ENCODE measurements around the gene SETD9. TPM values are rescaled to one million over a fixed set of nuclear protein-coding genes. Genes with fewer than 3 reads are reported as not detected.

SETD9 gene
- total and polyA plus RNA-seq, 12 donors, result 6.8 to 26.2 (median 16.1) TPM

- no peak for ATAC-seq
- H3K36me3 ChIP-seq, result peaks cover 0 to 23% (median 0%) of the 10 kb centered on the region in 9 donors
- H3K4me3 ChIP-seq, result no peak overlapping the region
- H3K4me1 ChIP-seq, result peaks cover 0 to 27% (median 11%) of the 10 kb centered on the region in 9 donors
- TF ChIP-seq CTCF (IDR thresholded peaks at IDR 0.05), result no peak
- H3K27me3 ChIP-seq, result no peaks in the 10 kb centered on the region
- WGBS, 2 donors, result 91 to 96% methylated on average over 2 of the region's 2 CpGs
- intact Hi-C loops (cut with DNase I), result loop anchor here in 2 of 10 donors (5.0 kb wide), 2 partner anchors 33 to 38 kb away; partner anchors contain the start of gene MIER3 (in 1 of the 2)
- no peak for DNase-seq
- no peak overlapping the region for H3K27ac ChIP-seq
- H3K9me3 ChIP-seq, result no peaks in the 10 kb centered on the region
These were observed 5.3 kb downstream of the SETD9 start for GRCh38 chr5:56914678-56915077.

- 40 to 74% methylated on average over 2 of the region's 2 CpGs for WGBS, 2 donors
- no peak for TF ChIP-seq CTCF (IDR thresholded peaks at IDR 0.05)
- Histone ChIP-seq H3K27ac (peak overlapping the region in 9 of 10 donors; percentile 7 to 77 (median 59)), H3K4me3 (no peak overlapping the region), H3K27me3 (no peaks in the 10 kb centered on the region), H3K4me1 (peaks cover 0 to 15% (median 6%) of the 10 kb centered on the region in 9 donors), H3K9me3 (no peaks in the 10 kb centered on the region), H3K36me3 (peaks cover 0 to 51% (median 2%) of the 10 kb centered on the region in 9 donors)
- intact Hi-C loops (cut with DNase I), result no loop called here
- ATAC-seq (peak; percentile 86 to 100 (median 97)), DNase-seq (peak; percentile 19 to 56)
These were observed 8.1 kb downstream of the SETD9 start for GRCh38 chr5:56917534-56917933.

- Histone ChIP-seq H3K36me3 (peaks cover 0 to 56% (median 7%) of the 10 kb centered on the region in 9 donors), H3K27ac (peak overlapping the region in 8 of 10 donors; percentile 17 to 77 (median 62)), H3K27me3 (no peaks in the 10 kb centered on the region), H3K4me3 (no peak overlapping the region), H3K9me3 (no peaks in the 10 kb centered on the region), H3K4me1 (peaks cover 0 to 15% (median 6%) of the 10 kb centered on the region in 9 donors)
- peak in 7 of 8 donors; percentile 16 to 56 (median 41) for ATAC-seq
- 66 to 74% methylated on average over 2 of the region's 2 CpGs for WGBS, 2 donors
- no peak for TF ChIP-seq CTCF (IDR thresholded peaks at IDR 0.05)
- intact Hi-C loops (cut with DNase I), result no loop called here
- no peak for DNase-seq
These were observed 8.7 kb downstream of the SETD9 start for GRCh38 chr5:56918054-56918453.

- H3K4me1 ChIP-seq, result peaks cover 0 to 15% (median 6%) of the 10 kb centered on the region in 9 donors
- H3K36me3 ChIP-seq, result peaks cover 0 to 77% (median 18%) of the 10 kb centered on the region in 9 donors
- no peak for ATAC-seq
- WGBS, 2 donors, result 83 to 92% methylated on average over 1 of the region's 1 CpG
- DNase-seq, result no peak
- H3K4me3 ChIP-seq, result no peak overlapping the region
- H3K9me3 ChIP-seq, result no peaks in the 10 kb centered on the region
- no peak overlapping the region for H3K27ac ChIP-seq
- intact Hi-C loops (cut with DNase I), result no loop called here
- no peaks in the 10 kb centered on the region for H3K27me3 ChIP-seq
- no peak for TF ChIP-seq CTCF (IDR thresholded peaks at IDR 0.05)
These were observed 10.7 kb downstream of the SETD9 start for GRCh38 chr5:56919942-56920662.

Data from heart right ventricle (tissue), 16 donors.